ENCODE results near the gene SLC38A10. TPM values are rescaled to one million over a fixed set of nuclear protein-coding genes. Genes with fewer than 3 reads are reported as not detected.

The SLC38A10 gene
- total RNA-seq, 1 experiment from 2014 or later, result 43.8 TPM

DNA sequence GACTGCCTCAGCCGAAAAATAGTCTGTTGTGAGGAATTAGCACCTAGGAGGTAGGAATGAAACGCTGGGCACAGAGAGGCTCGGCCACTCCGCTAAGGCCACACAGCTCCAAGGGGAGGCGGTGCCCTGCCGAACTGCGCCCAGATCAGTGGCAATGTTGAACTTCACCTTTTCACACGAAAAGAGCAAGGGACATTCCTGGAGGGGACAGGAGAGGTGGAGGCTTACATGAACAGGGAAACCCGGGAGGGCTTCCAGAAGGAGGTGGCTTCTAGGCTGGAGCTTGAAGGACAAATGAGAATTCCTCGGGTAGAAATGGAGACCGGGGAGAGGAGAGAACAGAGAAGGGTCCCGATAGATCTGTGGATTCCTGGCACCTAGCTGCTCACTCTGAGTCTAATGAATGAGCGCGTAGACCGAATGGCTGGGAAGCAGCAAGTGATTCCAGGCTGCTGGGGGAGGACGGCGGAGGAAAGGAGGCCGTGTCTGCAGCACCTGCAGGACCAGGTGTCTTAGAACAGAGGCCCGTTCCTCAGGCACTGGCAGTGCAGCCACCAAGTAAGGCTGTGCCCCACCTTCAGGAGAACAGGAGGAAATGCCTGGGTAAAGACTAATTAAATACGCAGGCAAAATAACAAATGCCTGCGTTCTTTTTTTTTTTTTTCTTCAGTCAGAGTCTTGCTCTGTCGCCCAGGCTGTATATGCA lies 722 bp upstream of the SLC38A10 start:
- Mint-ChIP-seq H3K36me3 (ENCODE audit: insufficient read depth in 1 of 3, low read depth in 3 of 3) (peaks cover 0 to 3% (median 0%) of the 10 kb centered on the region in 3 experiments; a peak in 3 of 7 replicates), H3K4me1 (peaks cover 9 to 17% of the 10 kb centered on the region in 2 experiments), H3K27me3 (ENCODE audit: low read depth) (peaks cover 6% of the 10 kb centered on the region), H3K4me3 (peak overlapping the region; percentile 84 to 92), H3K27ac (peak overlapping the region; percentile 22 to 93 (median 71); a peak in 5 of 7 replicates), H3K9me3 (no peaks in the 10 kb centered on the region)
- Histone ChIP-seq H2BK12ac (ENCODE audit: insufficient read length, low read depth, low read length) (no peak overlapping the region), H3K18ac (ENCODE audit: insufficient read length, low read depth, low read length) (no peak overlapping the region), H2BK120ac (ENCODE audit: low read depth, low read length, poor library complexity, severe bottlenecking) (no peak overlapping the region), H3K4me2 (ENCODE audit: insufficient read depth, insufficient read length, low read length) (peak overlapping the region; percentile 63), H3T11ph (ENCODE audit: low read length) (no peak overlapping the region), H4K91ac (ENCODE audit: insufficient read length, low read depth, low read length) (no peak overlapping the region), H3K4me1 (ENCODE audit: insufficient read depth, low read length) (no peaks in the 10 kb centered on the region; the same call in 1 of the 2 replicates), H2BK15ac (ENCODE audit: low read depth, low read length) (no peak overlapping the region), H2BK20ac (ENCODE audit: low read depth, low read length, poor library complexity, severe bottlenecking) (no peak overlapping the region), H3K27ac (ENCODE audit: insufficient read length, low read depth, low read length) (no peak overlapping the region), H4K8ac (replicated peaks; ENCODE audit: insufficient read length, low read depth, low read length) (no peak overlapping the region), H3K79me2 (ENCODE audit: insufficient read depth, low read length) (no peaks in the 10 kb centered on the region), H4K5ac (ENCODE audit: insufficient read length, low read depth, low read length) (no peak overlapping the region), H3K23me2 (ENCODE audit: insufficient read length, low read depth, low read length, poor library complexity, severe bottlenecking) (peaks cover 12% of the 10 kb centered on the region), H3K56ac (ENCODE audit: insufficient read length, low read depth, low read length) (no peak overlapping the region), H3K79me1 (ENCODE audit: insufficient read depth, low read depth, low read length, poor library complexity, severe bottlenecking) (no peaks in the 10 kb centered on the region), H3K14ac (ENCODE audit: insufficient read depth, low read length) (no peak overlapping the region), H3K27me3 (ENCODE audit: insufficient read depth, low read length) (no peaks in the 10 kb centered on the region), H3K23ac (ENCODE audit: insufficient read length, low read depth, low read length) (no peak overlapping the region), H4K20me1 (ENCODE audit: control insufficient read depth, insufficient read depth, insufficient read length) (no peaks in the 10 kb centered on the region), H2BK5ac (ENCODE audit: insufficient read length, low read length) (no peak overlapping the region), H2AFZ (ENCODE audit: low read length) (no peak overlapping the region), H3K4ac (ENCODE audit: low read depth, low read length) (no peak overlapping the region), H3K9me3 (ENCODE audit: control insufficient read depth, low read depth, low read length) (no peaks in the 10 kb centered on the region), H2AK5ac (ENCODE audit: insufficient read length, low read length) (no peak overlapping the region), H3K9ac (ENCODE audit: extremely low read depth, insufficient read length, low read length) (no peak overlapping the region)
- peak; percentile 88 for DNase-seq
- TF ChIP-seq, protein P1, sequence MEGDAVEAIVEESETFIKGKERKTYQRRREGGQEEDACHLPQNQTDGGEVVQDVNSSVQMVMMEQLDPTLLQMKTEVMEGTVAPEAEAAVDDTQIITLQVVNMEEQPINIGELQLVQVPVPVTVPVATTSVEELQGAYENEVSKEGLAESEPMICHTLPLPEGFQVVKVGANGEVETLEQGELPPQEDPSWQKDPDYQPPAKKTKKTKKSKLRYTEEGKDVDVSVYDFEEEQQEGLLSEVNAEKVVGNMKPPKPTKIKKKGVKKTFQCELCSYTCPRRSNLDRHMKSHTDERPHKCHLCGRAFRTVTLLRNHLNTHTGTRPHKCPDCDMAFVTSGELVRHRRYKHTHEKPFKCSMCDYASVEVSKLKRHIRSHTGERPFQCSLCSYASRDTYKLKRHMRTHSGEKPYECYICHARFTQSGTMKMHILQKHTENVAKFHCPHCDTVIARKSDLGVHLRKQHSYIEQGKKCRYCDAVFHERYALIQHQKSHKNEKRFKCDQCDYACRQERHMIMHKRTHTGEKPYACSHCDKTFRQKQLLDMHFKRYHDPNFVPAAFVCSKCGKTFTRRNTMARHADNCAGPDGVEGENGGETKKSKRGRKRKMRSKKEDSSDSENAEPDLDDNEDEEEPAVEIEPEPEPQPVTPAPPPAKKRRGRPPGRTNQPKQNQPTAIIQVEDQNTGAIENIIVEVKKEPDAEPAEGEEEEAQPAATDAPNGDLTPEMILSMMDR (conservative IDR thresholded peaks at IDR 0.05), result peak; percentile 53
- no CpG with 5 or more reads among the region's 22 CpGs for whole genome bisulfite sequencing (ENCODE audit: extremely low coverage, insufficient read length, low lambda C conversion rate)

Data from H9 (cell line).